Hematopoietic multipotent progenitor cell (in vitro differentiated cells): ENCODE data around the gene TOMM6. TPM values are rescaled to one million over a fixed set of nuclear protein-coding genes. Genes with fewer than 3 reads are reported as not detected.
A peak's percentile ranks its signal among the peaks of the same experiment; 100 is the strongest.
"Not testable (repeated sequence)": the region's sequence is repeated elsewhere in the genome, so short reads cannot be mapped to it uniquely, and the experiment has no call there.

Experiments
- DNase-seq, 3 donors: peaks; one replicate each; pipeline ENCODE4 v3.0.0-alpha.2; 2011 to 2015; ENCODE audit warnings: low read depth in 2 of 3, low spot score in 2 of 3
- total RNA-seq: library from RNA; depleted of rRNA; stranded (reverse); fragments of >200 nt; gene quantifications from one replicate; pipeline ENCODE4 v1.2.3, GENCODE V29; 2012

Gene TOMM6
- total RNA-seq, 1 donor = 74.3 TPM

DNA sequence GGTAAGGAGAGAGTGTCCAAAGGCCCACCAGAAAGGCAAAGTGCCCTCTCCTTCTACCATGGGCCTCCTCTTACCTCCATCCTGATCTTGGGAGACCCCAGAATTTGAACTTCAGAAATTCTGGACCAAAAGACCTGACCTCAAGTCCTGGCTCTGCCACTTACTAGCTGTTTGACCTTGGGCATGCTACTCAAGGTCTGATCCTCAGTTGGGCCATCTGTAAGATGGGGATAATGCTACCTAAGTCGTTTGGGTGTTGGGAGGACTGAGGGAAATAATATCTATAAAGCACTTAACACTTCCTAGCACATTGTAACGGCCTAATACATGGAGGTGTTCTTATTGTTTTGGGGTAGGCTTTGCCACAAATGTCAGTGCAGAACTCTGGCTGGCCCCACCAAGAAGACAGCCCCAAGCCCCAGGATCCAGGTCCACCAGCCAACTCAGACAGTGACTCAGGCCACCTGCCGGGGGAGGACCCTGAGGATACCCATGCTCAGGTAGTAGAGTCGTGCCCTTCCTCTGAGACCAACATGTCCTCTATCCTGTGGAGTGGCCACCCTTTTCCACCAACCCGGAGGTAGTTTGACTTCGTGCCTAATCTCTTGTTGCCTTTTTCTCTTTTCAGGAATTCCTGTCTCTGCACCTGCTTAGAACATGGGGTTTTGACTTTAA is 4.3 kb upstream of the TOMM6 start:
- no peak for DNase-seq

DNA sequence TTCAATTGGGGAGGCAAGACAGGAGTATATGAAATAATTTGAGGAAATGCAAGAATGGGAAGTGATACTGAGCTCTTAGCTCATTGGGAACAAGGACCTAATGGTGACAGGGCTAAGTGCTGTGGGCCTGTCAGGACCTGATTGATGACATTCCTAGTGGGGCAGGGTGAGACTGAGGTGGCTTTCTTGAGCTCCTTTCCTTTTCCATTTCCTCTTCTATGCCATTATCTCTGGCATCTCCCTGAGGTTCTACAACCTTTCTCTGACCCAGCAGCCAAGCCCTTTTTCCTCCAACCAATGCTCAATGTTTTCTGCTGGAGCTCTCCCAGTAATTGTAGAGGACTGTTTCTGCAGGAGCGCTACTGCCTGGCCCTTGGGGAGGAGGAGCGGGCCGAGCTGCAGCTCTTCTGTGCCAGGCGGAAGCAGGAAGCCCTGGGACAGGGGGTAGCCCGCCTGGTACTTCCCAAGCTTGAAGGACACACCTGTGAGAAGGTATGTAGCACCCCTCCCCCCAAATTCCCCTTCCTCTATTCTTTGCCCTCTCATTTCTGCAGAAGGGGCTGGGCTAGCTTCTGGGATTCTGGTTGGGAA is 2.8 kb upstream of the TOMM6 start:
- DNase-seq = no peak

DNA sequence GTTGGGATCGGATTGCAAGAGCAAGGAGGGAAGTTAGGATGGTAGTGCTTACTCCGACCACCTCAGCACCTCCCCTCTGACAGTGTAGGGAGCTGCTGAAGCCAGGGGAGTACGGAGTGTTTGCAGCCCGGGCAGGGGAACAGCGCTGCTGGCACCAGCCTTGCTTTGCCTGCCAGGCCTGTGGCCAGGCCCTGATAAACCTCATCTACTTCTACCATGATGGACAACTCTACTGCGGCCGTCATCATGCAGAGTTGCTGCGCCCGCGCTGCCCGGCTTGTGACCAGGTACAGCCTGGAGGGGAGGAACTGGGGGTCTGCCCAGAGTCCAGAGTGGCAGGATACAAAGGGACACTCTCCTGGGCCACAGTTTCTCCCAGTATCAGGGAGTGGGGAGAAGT is 2.2 kb upstream of the TOMM6 start:
- no peak for DNase-seq

DNA sequence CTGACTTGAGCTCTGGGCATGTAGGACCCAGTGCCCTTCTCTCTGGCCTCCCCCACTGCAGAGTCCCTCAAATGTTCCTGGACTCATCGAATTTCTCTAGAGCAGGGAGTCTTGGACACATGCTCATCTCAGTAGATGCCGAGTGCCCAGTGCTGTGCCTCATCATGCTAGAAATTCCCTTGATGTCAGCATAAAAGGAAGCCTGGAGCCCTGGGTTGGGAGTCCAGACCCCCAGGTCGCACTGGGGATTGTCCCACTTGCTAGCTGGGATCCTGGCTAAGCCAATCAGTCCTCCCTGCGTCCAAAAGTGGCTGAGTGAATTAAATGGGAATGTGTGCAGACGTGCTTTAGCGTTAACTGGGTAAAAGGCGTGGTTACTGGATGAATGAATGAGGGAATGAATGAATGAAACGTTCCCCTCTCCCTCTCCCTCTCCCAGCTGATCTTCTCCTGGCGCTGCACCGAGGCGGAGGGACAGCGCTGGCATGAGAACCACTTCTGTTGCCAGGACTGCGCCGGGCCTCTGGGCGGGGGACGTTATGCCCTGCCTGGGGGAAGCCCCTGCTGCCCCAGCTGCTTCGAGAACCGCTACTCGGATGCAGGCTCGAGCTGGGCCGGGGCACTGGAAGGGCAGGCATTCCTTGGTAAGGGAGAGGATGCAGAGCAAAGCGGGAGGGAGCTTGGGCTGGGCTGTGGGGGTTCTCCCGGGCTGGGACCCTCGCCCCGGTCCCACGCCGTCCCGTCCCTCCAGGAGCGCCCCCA is 1.6 kb upstream of the TOMM6 start:
- DNase-seq = no peak

DNA sequence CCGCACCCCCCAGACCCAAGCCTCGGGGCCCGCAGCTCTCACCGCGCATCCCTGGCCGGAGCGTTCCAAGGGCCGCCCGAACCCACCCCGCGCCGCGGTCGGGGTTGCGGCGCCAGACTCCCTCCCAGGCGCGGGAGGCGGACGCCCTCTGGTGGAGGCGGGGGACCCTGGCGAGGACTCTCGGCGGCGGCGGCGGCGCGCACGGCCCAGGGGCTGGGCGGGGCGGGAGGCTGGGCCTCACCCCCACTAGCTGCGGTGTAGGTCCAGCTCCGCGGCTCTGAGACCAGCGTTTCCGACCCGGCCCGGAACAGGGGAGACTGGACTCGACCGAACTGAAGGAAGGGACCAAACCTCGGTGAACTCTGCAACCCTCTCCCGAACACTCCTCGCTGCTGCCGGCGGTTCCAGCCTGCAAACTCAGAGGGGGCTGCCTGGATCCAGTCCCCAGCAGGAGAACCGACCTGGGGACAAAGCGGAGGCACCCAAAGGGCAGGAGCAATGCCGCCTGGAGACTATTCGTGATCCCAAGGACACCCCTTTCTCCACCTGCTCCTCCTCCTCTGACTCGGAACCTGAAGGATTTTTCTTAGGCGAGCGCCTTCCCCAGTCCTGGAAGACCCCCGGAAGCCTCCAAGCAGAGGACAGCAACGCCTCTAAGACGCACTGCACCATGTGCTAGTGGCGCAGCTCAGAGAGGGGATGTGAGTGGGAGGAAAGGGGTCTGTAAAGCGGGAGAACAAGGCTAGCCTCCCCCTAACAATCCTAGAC is 859 bp upstream of the TOMM6 start:
- DNase-seq = peak; percentile 68 to 84 (median 79)

DNA sequence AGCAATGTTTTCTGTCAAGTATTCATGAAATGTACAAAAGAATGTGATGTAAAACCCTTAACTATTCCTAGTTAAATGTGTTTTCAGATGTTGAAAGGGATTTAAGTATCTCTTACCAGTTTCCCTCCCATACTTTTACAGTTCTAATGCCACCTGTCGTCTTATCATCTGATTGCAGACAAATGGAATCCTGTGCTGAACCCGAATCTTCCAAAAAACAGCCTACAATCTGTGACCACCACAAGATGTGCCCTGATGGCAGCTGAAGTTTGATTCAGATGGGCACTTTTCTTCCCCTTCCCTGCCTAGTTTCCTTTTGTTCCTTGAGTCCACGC is 1.9 kb downstream of the TOMM6 start:
- DNase-seq = no peak

DNA sequence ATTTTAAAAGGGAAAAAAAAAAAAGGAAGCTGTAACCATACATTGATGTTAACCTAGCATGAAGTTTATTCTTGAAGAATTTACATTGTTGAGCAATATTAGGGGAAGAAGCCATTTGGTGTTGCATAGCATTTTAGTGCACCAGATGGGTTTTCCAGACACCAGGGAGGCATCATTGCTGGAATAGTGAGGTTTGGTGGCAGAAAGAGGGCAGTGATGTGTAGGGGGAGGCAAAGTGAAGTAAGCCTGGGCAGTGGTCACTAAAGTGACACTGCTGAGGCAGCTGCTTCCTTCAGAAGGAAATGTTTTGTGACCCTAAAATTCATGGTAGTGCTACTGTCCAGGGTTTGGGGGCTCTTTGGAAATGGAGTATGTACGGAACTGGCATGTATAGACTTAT is 2.6 kb downstream of the TOMM6 start:
- DNase-seq = no peak

DNA sequence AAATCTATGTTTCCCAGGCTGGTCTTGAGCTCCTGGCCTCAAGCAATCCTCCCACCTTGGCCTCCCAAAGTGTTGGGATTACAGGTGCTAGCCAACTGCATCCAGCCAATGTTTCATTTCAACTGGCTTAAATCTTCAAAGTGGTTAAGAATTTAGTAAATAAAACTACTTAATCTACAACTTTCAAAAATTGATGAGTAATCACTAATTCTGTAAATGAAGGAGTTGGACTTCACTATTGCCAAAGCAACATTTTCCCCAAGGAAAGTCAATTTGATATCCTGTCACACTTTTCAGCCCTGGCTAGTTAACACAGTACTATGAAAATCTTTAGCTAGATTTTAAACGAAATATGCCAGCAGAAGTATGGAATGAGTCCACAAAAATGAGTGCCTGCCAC is 3.8 kb downstream of the TOMM6 start:
- DNase-seq = no peak

DNA sequence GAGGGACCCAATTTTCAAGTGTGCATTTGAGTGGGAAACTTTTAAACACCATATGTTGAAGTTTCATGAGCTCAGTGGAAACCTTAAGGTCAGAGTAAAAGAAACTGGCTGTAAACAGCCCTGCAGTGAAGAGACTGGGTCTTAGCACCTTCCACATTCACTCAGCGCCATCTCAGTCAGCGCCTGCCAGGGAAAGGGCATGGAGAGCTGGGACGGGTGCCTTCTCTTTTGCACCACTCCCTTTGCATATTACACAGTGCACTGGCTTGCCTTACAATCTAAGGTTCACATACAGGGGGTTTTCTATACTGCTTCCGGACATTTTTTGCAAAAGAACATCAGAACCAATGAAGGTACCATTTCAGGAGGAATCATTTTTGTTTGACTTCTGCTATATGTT is 4.5 kb downstream of the TOMM6 start:
- DNase-seq = no peak

DNA sequence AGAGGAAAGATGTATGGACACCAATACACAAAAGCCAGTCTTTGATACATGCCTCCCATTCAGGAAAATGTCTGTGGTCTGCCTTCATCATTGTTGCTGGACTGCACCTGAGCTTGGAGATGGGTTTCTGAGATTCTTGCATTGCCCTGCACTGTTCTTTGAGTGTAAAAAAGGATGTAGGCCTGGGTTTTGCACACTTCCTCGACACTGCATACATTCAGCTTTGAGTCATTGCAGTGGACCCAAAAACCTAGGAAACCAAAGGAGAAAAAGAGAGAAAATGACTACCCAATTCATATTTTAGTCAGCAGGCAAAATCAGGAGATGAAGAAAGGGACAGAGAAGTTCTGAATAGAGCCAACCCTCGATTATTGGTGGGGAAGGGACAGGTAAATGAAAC is 9.0 kb downstream of the TOMM6 start:
- no peak for DNase-seq

DNA sequence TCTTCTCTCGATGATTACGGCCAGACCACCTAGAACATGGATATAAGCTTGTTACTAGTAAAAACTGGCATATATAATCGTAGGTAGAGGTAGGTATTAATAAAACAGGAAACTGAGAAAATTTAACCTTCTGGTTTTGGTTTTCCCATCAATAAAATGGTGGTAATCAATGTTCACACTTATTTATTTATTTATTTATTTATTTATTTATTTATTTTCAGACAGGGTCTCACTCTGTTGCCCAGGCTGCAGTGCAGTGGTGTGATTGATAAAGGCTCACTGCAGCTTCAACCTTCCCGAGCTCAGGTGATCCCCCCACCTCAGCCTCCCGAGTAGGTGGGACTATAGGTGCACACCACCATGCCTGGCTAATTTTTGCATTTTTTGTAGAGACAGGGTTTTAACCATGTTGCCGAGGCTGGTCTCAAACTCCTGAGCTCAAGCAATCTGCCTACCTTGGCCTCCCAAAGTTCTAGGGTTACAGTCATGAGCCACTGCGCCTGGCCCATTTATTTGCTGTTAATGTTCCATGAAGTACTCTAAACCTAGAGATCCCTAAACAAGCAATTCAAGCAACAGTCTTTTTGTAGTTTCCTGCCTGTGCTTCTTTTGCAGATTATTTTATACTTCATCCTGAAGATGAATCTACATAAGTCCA is 11.5 kb downstream of the TOMM6 start:
- DNase-seq = no peak

DNA sequence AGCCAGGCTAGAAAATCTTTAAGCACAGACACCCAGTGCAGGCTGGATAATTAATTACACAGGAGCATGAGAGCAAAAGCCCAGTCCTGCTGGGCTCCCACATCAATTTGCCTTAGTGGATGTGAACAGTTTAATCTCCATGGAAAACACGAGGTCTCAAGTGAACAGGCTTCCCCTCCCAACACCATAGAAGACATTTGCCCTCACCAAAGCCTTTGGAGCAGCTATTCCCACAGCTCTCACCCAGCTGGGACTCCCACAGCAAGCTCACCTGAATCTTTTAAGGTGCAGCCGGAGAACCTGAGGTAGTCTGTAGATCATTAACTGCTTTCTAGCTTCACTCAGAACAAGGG is 12.0 kb downstream of the TOMM6 start:
- no peak for DNase-seq

DNA sequence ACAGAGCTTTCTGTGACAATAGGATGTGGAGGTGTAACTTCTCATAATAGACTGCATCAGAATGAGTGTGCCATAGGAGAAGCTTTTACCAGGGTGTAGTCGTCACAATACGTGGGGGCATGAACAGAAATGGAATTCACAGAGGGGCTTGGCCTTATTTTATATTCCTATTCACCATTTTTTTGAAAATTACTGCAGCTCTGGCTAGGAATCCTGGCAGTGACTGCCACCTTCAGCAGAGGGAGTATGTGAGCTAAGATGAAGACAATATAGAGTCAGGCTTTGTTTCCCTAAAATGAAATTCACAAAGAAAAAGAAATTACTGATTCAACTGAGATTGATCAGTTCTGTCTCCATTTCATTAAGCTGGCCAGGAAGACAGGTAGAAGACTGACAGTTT is 13.9 kb downstream of the TOMM6 start:
- peak in 1 of 3 donors; percentile 32 for DNase-seq

DNA sequence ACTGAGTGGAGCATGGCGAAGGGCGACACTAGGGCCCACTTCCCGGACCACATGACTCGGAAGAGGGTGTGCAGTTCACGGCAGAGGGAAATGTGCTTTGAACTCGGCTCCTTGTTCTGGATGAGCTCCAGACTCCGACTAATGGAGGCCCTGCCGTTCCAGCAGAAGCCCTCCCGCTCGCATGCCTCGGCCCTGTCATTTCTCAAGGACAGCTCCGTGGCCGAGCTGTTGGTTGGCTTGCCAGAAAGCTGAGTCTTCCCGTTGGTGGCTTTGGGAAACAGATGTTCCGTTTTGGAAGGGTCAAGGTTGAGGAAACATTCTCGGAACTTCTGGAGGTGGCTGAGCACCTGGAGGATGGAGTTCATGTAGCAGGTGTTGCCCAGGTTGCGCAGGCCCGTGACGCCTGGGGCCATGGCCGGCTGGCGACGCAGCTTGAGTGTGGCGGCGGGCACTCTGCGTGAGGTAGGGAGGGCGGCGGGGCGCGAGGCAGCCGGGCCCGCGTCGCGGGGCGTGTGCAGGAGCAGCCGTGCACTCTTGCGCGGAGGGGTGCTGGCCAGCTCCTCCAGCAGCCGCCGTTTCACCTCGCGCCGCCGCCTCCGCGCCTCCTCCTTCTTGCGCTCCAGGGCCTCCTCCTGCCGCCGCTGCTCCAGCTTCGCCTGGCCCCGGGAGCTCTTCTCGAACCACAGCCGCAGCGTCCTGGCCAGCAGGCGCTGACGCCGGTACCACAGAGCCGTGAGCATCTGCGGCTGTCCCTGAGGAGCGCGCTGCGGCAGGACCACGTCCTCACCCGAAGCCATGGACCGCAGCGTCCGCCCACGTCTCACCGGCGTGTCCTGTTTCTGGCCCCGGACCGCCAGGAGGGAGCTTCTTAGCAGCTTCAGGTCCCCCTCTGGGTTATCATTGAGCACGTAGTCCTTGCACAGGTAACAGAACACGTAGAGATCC is 18.6 kb downstream of the TOMM6 start:
- DNase-seq = no peak

DNA sequence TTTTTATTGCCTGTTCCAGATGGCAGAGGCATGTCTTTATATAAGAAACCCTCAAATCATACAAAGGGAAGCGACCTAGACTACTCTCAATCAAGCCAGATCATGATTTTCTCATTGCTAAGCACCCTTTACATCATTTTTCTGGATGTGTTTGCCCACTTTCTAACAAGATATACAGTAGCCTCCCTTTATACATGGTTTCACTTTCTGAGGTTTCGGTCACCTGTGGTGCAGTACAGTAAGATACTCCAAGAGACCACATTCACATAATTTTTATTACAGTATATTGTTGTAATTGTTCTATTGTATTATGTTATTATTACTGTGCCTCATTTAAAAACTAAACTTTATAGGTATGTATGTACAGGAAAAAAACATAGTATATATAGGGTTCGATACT is 23.6 kb downstream of the TOMM6 start:
- DNase-seq = no peak

DNA sequence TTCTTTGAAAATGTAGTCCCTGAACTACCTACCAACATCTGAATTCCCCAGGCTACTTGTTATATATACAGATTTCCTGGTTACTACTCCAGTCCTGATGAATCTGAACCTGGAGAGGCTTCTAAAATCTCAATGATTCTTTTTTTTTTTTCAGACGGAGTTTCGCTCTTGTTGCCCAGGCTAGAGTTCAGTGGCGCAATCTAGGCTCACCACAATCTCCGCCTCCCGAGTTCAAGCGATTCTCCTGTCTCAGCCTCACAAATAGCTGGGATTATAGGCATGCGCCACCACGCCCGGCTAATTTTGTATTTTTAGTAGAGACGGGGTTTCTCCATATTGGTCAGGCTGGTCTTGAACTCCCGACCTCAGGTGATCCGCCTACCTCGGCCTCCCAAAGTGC is 24.5 kb downstream of the TOMM6 start:
- DNase-seq = not testable (repeated sequence)

DNA sequence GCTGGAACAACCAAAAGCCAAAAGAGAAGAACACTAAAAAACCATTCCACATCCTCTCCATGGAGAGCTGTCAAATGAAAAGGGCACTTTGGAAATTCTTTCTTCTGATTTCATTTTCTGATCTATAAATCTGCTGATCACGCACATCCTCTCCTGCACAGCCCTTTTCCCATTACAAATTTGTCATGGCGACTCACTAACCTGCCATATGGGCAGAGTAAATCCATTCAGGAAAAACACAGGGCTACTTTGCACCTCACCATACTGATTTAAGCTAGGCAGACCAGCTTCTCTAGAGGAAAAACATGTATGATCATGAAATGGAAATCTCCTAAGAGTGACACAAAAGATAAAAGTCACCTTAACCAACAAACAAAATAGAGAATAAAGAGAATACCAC is 26.0 kb downstream of the TOMM6 start:
- DNase-seq = no peak

DNA sequence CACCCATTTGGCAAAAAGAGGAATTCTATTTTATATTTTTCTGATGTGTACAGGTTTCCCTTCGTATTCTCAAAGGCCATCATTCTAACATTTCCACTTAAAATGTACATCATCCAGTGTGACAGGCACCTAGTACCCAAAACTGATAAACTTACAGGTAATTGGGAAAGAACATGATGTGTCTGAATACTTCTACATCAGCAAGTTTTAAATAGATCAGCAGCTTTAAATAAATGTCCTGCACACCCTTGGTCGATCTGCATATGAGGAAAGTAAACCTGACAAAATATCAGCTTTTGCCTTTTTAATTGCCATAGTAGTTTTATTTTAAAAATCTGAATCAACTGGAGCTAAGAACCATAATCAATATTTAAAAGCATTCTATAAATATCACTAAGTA is 26.5 kb downstream of the TOMM6 start:
- DNase-seq = no peak

DNA sequence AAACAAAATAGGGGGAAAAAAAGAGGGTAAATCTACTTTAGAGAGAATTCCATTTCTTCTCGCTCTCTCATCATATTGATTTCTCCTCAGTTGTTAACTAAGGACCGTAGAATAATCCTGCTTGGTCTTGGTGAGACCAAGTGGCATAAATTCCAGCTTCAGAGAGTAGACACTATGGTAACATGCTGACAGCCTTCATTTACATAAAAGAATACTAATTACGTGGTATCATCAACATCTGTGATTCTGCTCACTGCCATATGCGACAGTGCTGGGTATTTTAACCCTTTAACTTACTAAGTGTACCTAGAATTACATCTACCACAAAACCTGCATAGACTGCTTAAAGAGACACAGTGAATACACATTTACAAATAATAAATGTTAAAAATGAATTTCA is 27.1 kb downstream of the TOMM6 start:
- DNase-seq = no peak

DNA sequence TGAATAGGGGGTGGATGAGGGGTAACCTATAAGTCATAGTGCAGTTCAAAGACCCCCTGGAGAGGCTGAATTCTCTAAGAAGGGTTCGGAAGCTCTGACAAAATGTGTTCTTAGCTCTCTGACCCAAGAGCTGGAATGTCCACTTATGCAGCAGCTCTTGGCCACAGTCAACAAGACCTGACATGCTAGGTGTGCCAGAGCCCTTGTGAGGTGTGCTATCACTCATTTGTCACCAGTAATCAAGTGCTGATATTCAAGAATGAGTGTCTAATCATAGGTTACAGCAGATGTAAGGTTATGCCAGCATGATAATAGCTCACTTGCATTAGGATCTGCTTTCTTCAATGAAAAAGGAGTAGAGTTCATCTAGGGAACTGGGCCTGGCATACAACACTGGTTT is 28.1 kb downstream of the TOMM6 start:
- no peak for DNase-seq
